SJSA1 (cell line): Measurements from ENCODE around the gene ATXN7L1. TPM values are rescaled to one million over a fixed set of nuclear protein-coding genes. Genes with fewer than 3 reads are reported as not detected.
"Not testable (repeated sequence)": the region's sequence is repeated elsewhere in the genome, so short reads cannot be mapped to it uniquely, and the experiment has no call there.

Experiments used
- DNase-seq, 2 experiments: peaks; one replicate each; pipeline ENCODE4 v3.0.0-alpha.2; 2015 to 2020; ENCODE audit warnings: low spot score in 2 of 2, low read depth in 1 of 2
- H3K27ac ChIP-seq: fragments of 250-450 bp; sonication (Bioruptor Pico); 2 replicates; pipeline ENCODE4 v1.5.1; 2020; ENCODE audit warnings: mild to moderate bottlenecking, moderate library complexity
- H3K27me3 ChIP-seq: fragments of 250-450 bp; sonication (Bioruptor Pico); replicated peaks from 2 replicates; pipeline ENCODE4 v1.5.1; 2020; ENCODE audit warnings: mild to moderate bottlenecking, moderate library complexity
- H3K36me3 ChIP-seq: fragments of 250-450 bp; sonication (Bioruptor Pico); 2 replicates; pipeline ENCODE4 v1.5.1; 2020; ENCODE audit warnings: mild to moderate bottlenecking
- H3K4me1 ChIP-seq: fragments of 250-450 bp; sonication (Bioruptor Pico); replicated peaks from 2 replicates; pipeline ENCODE4 v1.6.1; 2021; ENCODE audit warnings: mild to moderate bottlenecking
- H3K4me3 ChIP-seq: fragments of 250-450 bp; sonication (Bioruptor Pico); 2 replicates; pipeline ENCODE4 v1.5.1; 2020; ENCODE audit warnings: mild to moderate bottlenecking
- H3K9me3 ChIP-seq: fragments of 250-450 bp; sonication (Bioruptor Pico); replicated peaks from 2 replicates; pipeline ENCODE4 v1.5.1; 2020; ENCODE audit warnings: mild to moderate bottlenecking
- total RNA-seq: library from RNA; depleted of rRNA; stranded (reverse); fragments of >200 nt; shearing (Covaris generic); gene quantifications from 2 replicates; pipeline ENCODE4 v1.2.3, GENCODE V29; 2014

The ATXN7L1 gene
- total RNA-seq, 1 experiment from 2014 or later, result 2.7 TPM

DNA sequence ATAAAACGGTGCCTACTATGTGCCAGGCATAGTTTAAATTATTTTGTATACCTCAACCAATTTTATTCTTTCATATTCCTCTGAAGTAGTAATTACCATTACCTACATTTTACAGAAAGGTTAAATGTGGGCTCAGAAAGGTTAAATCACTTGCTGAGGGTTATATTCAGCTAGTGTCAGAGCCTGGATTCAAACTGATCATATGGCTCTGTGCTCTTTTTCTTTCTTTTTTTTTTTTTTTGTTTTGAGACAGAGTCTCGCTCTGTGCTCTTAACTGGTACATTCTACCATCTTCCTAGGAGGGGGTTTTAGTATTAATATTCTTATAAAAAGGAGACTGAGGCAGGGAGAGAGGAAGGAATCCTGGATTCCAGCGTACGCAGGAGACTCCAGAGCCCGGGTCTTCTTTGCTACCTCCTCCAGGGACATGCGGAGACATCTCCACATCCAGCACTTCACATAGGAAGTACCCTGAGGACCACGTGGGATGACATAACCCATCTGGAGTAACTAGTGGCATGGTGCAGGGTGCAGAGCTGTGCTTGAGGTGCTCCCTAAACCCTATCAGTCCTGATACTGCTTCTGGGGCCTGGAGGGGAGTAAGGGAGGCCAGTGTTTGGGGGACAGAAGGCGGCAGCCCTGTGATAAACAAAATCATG, 29.6 kb upstream of the ATXN7L1 start:
- H3K27me3 ChIP-seq, result no peaks in the 10 kb centered on the region
- no peak for DNase-seq
- no peak overlapping the region for H3K4me3 ChIP-seq

DNA sequence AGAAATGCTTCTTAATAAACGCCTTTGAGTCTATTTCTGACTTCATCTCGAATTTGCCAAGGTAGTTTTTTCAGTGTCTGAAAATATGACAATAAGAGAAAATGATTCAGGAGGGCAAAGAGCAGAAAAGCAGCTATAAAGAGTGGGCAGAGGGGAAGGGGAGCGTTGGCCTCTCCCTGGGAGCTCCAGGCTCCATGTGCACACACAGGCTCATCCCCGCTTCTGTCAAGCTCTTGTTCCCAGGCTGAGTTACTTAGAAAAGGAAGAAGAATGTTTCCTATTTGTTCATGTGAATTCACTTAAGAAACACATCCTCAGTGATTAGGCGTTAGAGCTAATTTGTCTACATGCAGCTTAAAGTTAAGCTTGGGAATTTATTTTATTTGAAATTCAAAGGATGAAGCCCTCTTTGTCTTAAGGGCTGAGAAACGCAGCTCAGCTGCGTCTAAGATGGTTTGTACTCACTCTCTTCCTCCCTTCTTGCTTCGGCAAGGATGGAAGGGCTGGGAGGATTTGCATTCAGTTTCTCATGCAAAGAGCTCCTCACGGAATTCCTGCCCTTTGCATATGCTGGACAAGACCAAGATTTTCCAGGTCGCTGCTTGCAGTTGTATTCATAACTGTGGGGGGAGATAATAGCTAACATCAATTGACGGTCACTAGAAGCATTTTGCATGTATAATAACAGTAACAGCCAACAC, 29.0 kb upstream of the ATXN7L1 start:
- Histone ChIP-seq H3K4me1 (no peaks in the 10 kb centered on the region), H3K27ac (no peak overlapping the region), H3K9me3 (no peaks in the 10 kb centered on the region), H3K27me3 (no peaks in the 10 kb centered on the region), H3K4me3 (no peak overlapping the region), H3K36me3 (no peaks in the 10 kb centered on the region)
- DNase-seq, result no peak

More for the DNA sequence above, 29.6 kb upstream of the ATXN7L1 start:
- H3K27ac ChIP-seq, result no peak overlapping the region
- no peaks in the 10 kb centered on the region for H3K4me1 ChIP-seq
- no peaks in the 10 kb centered on the region for H3K9me3 ChIP-seq
- H3K36me3 ChIP-seq, result no peaks in the 10 kb centered on the region

DNA sequence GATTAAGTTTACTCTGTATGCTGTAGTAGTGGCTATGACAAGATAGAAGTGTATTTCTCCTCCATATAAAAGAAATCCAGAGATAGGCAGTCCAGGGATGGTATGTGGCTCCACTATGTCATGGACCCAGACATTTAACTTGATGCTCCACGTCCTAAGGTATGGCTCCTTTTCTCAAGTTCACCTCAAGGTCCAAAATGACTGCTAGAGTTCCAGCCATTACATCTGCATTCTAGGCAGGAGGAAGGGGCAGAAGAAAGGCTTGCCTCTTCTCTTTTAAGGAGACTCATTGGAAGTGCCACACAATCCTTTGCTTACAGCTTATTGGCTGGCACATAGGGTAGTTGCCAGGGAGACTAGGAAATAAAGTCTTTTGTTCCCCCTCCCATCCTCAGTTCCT, 27.7 kb upstream of the ATXN7L1 start:
- Histone ChIP-seq H3K4me3 (no peak overlapping the region), H3K27me3 (no peaks in the 10 kb centered on the region), H3K27ac (no peak overlapping the region), H3K36me3 (no peaks in the 10 kb centered on the region), H3K4me1 (no peaks in the 10 kb centered on the region), H3K9me3 (no peaks in the 10 kb centered on the region)
- no peak for DNase-seq

DNA sequence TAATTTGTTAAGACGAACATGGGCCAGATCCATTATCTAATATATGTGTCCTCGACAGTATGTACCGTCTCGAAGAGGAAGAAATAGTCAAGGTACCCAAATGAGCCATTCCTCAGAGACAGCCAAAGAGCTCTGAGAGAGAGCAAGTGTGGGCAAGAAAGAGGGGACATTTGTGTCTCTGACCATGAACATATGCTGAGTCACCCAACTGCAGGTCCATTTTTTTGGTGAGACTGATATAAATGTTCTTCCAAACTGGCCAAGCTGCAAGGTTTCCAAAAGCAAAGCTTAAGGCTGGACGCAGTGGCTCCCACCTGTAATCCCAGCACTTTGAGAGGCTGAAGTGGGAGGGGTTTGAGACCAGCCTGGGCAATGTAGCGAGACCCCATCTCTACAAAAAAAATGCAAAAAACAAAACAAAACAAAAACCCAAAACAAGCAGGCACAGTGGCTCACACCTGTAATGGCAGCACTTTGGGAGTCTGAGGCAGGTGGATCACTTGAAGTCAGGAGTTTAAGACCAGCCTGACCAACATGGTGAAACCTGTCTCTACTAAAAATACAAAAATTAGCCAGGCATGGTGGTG, 26.0 kb upstream of the ATXN7L1 start:
- no peaks in the 10 kb centered on the region for H3K36me3 ChIP-seq
- DNase-seq, result no peak
- no peaks in the 10 kb centered on the region for H3K27me3 ChIP-seq
- H3K27ac ChIP-seq, result no peak overlapping the region
- no peaks in the 10 kb centered on the region for H3K4me1 ChIP-seq
- no peak overlapping the region for H3K4me3 ChIP-seq
- H3K9me3 ChIP-seq, result no peaks in the 10 kb centered on the region

GRCh38 chr7:105897999-105898398, 21.6 kb upstream of the ATXN7L1 start:
- H3K27ac ChIP-seq, result no peak overlapping the region
- no peaks in the 10 kb centered on the region for H3K9me3 ChIP-seq
- DNase-seq, result no peak
- H3K36me3 ChIP-seq, result no peaks in the 10 kb centered on the region
- no peak overlapping the region for H3K4me3 ChIP-seq
- H3K27me3 ChIP-seq, result no peaks in the 10 kb centered on the region
- no peaks in the 10 kb centered on the region for H3K4me1 ChIP-seq

GRCh38 chr7:105896407-105896911, 20.1 kb upstream of the ATXN7L1 start:
- no peak overlapping the region for H3K4me3 ChIP-seq
- no peaks in the 10 kb centered on the region for H3K27me3 ChIP-seq
- no peaks in the 10 kb centered on the region for H3K4me1 ChIP-seq
- H3K9me3 ChIP-seq, result no peaks in the 10 kb centered on the region
- H3K27ac ChIP-seq, result no peak overlapping the region
- no peak for DNase-seq
- no peaks in the 10 kb centered on the region for H3K36me3 ChIP-seq

GRCh38 chr7:105894131-105894530, 17.7 kb upstream of the ATXN7L1 start:
- Histone ChIP-seq H3K27me3 (no peaks in the 10 kb centered on the region), H3K36me3 (no peaks in the 10 kb centered on the region), H3K4me1 (no peaks in the 10 kb centered on the region; the same call in 1 of the 2 replicates), H3K27ac (no peak overlapping the region), H3K9me3 (no peaks in the 10 kb centered on the region), H3K4me3 (no peak overlapping the region)
- no peak for DNase-seq

- no peaks in the 10 kb centered on the region for H3K9me3 ChIP-seq
- no peaks in the 10 kb centered on the region for H3K36me3 ChIP-seq
- H3K27ac ChIP-seq, result no peak overlapping the region
- no peak for DNase-seq
- no peak overlapping the region for H3K4me3 ChIP-seq
- H3K4me1 ChIP-seq, result no peaks in the 10 kb centered on the region; the same call in 1 of the 2 replicates
- H3K27me3 ChIP-seq, result no peaks in the 10 kb centered on the region
Observed at GRCh38 chr7:105892387-105892786, 16.0 kb upstream of the ATXN7L1 start.

DNA sequence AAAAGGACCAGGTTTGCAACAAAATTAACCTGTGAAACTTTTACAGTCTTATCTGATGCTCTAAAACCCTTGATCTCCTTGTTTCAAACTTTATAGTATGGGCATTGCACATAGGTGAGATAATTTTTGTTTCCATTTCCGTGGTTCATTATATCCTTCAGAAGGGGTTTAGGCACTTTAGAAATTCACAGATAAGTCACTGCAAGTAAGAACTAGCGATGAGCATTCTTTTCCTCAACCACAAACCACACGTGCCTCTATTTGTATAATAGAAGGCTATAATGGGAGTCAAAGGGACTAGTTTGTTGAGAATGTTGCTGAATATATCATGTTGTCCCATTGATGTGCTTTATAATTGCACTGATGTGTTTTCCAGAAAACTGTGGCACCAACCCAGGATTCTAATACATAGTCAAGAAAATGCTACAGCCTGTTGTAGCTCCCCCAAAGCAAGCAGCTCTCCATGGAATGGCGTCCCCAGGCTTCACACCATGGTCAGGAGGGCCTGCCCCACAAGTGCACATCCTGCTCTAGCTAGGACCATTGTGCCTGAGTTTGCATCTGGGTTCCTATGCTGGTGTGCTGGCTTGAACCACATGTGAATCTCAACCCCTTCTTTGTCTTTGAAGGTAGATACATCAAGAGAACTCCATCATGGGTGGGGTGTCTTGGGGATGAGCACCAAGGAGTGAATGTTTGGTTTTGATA, 14.0 kb upstream of the ATXN7L1 start:
- no peaks in the 10 kb centered on the region; the same call in 1 of the 2 replicates for H3K4me1 ChIP-seq
- no peak for DNase-seq
- H3K36me3 ChIP-seq, result no peaks in the 10 kb centered on the region
- H3K27ac ChIP-seq, result no peak overlapping the region
- H3K27me3 ChIP-seq, result no peaks in the 10 kb centered on the region
- H3K4me3 ChIP-seq, result no peak overlapping the region
- H3K9me3 ChIP-seq, result no peaks in the 10 kb centered on the region

GRCh38 chr7:105887569-105888189, 11.3 kb upstream of the ATXN7L1 start:
- no peak for DNase-seq
- no peaks in the 10 kb centered on the region for H3K36me3 ChIP-seq
- H3K27ac ChIP-seq, result no peak overlapping the region
- no peaks in the 10 kb centered on the region; the same call in 1 of the 2 replicates for H3K4me1 ChIP-seq
- H3K4me3 ChIP-seq, result no peak overlapping the region
- H3K27me3 ChIP-seq, result no peaks in the 10 kb centered on the region
- H3K9me3 ChIP-seq, result no peaks in the 10 kb centered on the region

DNA sequence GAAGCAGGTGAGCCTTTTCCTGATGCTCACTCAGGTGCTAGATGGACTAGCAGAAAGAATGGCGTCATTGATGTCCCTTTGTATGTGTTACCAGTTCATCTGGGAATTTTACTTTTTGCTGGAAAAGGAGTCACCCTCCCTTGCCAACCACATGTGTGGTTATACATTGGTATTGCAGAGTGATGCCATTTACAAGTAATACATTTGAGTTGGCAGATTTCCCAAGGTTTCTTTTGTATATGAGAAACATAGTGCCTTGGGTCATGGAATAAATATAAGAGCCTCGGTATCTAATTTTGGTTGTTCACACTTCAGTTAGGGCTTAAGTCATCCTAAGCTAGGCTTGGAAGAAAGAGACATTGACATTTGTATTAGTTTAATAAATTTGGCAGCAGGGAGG, 10.4 kb upstream of the ATXN7L1 start:
- no peak for DNase-seq
- Histone ChIP-seq H3K27me3 (no peaks in the 10 kb centered on the region), H3K36me3 (no peaks in the 10 kb centered on the region), H3K4me1 (no peaks in the 10 kb centered on the region; the same call in 1 of the 2 replicates), H3K4me3 (no peak overlapping the region), H3K9me3 (no peaks in the 10 kb centered on the region), H3K27ac (no peak overlapping the region)

DNA sequence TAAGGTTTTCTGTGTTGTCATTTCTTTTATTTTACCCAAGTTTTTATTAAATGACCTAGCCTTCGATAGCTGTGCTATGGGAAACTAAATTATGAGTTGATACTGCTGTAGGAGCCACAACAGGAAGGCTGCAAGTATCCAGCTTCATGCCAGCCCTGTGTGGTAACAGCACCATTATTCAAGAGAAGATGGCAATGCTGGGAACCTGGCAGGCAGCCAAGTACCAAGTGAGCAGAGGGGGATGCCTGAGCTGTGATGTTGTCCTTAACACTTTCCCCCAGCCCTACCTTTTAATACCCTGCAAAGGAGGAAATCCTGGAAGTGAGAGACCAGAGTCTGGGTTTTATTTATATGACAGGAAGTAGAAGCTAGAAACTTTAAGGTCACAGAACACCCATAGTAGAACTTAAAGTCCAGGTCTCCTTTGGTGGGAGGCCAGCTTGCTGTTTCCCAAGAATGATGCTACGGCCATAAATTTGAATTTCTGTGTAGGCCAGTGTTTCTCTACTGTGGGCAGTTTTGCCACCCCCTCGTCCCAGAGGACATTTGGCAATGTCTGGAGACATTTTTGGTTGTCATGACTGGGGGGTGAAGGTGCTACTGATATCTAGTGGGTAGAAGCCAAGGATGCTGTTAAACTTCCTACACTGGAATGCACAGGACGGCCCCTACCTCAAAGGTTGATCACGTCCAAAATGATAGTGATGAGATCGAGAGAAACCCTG, 9.2 kb upstream of the ATXN7L1 start:
- no peaks in the 10 kb centered on the region for H3K9me3 ChIP-seq
- H3K27ac ChIP-seq, result no peak overlapping the region
- no peaks in the 10 kb centered on the region; the same call in 1 of the 2 replicates for H3K4me1 ChIP-seq
- H3K4me3 ChIP-seq, result no peak overlapping the region
- no peaks in the 10 kb centered on the region for H3K27me3 ChIP-seq
- no peaks in the 10 kb centered on the region for H3K36me3 ChIP-seq
- no peak for DNase-seq

DNA sequence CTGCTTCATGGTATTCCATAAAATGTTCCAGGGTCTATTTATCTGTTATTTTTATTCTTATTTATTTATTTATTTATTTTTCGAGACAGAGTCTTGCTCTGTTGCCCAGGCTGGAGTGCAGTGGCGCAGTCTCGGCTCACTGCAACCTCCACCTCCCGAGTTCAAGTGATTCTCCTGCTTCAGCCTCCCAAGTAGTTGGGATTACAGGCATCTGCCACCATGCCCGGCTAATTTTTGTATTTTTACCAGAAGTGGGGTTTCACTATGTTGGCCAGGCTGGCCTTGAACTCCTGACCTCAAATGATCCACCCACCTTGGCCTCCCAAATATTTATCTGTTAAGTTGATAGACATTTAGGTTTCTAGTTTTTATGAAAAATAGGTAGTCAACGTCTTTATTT, 6.8 kb upstream of the ATXN7L1 start:
- DNase-seq, H3K9me3 ChIP-seq, H3K27me3 ChIP-seq, H3K36me3 ChIP-seq, H3K4me1 ChIP-seq, H3K27ac ChIP-seq, H3K4me3 ChIP-seq: not testable (repeated sequence)
